Measurements from ENCODE around the gene AMPD1. TPM values are rescaled to one million over a fixed set of nuclear protein-coding genes. Genes with fewer than 3 reads are reported as not detected.

The AMPD1 gene
- total RNA-seq, 2 experiments from 2014 or later, result not detected

DNA sequence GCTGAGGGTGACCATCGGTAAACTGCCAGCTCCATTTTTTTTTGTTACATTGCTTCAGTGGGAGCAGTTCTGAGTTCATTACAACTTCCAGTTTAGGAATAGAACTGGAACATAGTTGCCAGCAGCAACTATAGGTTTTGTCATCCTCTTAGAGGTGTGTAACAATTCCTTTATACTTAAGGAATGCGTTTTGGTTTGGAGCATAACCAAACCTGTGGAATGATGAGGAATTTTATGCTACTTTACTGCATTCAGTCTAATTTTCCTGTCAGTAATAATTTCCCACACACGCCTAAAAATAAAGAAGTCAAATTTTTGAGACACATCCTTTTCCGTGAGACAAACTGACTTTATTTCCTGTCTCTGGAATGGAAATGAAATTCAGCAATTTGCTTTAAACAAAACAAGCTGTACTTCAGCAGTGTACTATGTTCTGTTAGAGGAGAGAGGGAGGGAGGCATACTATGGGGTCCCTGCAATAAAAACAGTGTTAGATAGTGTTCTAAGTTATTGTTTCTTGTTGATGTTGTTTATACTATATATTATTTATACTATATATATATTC is 4.8 kb upstream of the AMPD1 start:
- Mint-ChIP-seq H3K27me3 (peaks cover 10% of the 10 kb centered on the region), H3K4me3 (no peak overlapping the region), H3K27ac (no peak overlapping the region), H3K36me3 (ENCODE audit: low read depth) (peaks cover 2% of the 10 kb centered on the region), H3K4me1 (ENCODE audit: low read depth) (no peaks in the 10 kb centered on the region), H3K9me3 (no peaks in the 10 kb centered on the region)
- Histone ChIP-seq H3K4me1 (ENCODE audit: insufficient read depth, low read length) (no peaks in the 10 kb centered on the region), H3K36me3 (ENCODE audit: insufficient read depth, low read length) (no peaks in the 10 kb centered on the region), H3K9me3 (ENCODE audit: control insufficient read depth in 1 of 2, insufficient read depth in 1 of 2, low read length in 2 of 2) (no peaks in the 10 kb centered on the region), H3K4me3 (ENCODE audit: low read length) (no peak overlapping the region), H3K27ac (ENCODE audit: low read depth in 1 of 2, low read length in 2 of 2) (no peak overlapping the region), H3K27me3 (ENCODE audit: control insufficient read depth in 1 of 2, insufficient read depth in 2 of 2, low read length in 2 of 2) (no peaks in the 10 kb centered on the region)
- no peak for TF ChIP-seq CTCF (IDR thresholded peaks at IDR 0.05)
- ChIA-PET CTCF (no interaction called here), POLR2A (no interaction called here)
- ATAC-seq (ENCODE audit: poor library complexity) (no peak), DNase-seq (no peak)
- intact Hi-C loops (cut with DNase I, micrococcal nuclease), result no loop called here

GRCh38 chr1:114696810-114697209 is 1.5 kb upstream of the AMPD1 start:
- Mint-ChIP-seq H3K4me1 (ENCODE audit: low read depth) (no peaks in the 10 kb centered on the region), H3K36me3 (ENCODE audit: low read depth) (no peaks in the 10 kb centered on the region), H3K4me3 (no peak overlapping the region), H3K27ac (no peak overlapping the region), H3K9me3 (no peaks in the 10 kb centered on the region), H3K27me3 (peaks cover 11% of the 10 kb centered on the region)
- POLR2A ChIA-PET, result no interaction called here
- CTCF ChIA-PET, result no interaction called here
- no peak overlapping the region for H3K4me3 ChIP-seq (ENCODE audit: low read length)
- H3K27me3 ChIP-seq (ENCODE audit: control insufficient read depth in 1 of 2, insufficient read depth in 2 of 2, low read length in 2 of 2), result no peaks in the 10 kb centered on the region
- no peaks in the 10 kb centered on the region for H3K36me3 ChIP-seq (ENCODE audit: insufficient read depth, low read length)
- no peaks in the 10 kb centered on the region for H3K4me1 ChIP-seq (ENCODE audit: insufficient read depth, low read length)
- intact Hi-C loops (cut with DNase I, micrococcal nuclease), result no loop called here
- DNase-seq, result no peak
- no peak for ATAC-seq (ENCODE audit: poor library complexity)
- no peak overlapping the region for H3K27ac ChIP-seq (ENCODE audit: low read depth in 1 of 2, low read length in 2 of 2)
- H3K9me3 ChIP-seq (ENCODE audit: control insufficient read depth in 1 of 2, insufficient read depth in 1 of 2, low read length in 2 of 2), result no peaks in the 10 kb centered on the region
- TF ChIP-seq CTCF (IDR thresholded peaks at IDR 0.05), result no peak

- Histone ChIP-seq H3K27me3 (ENCODE audit: control insufficient read depth in 1 of 2, insufficient read depth in 2 of 2, low read length in 2 of 2) (no peaks in the 10 kb centered on the region), H3K4me3 (ENCODE audit: low read length) (no peak overlapping the region), H3K27ac (ENCODE audit: low read depth in 1 of 2, low read length in 2 of 2) (no peak overlapping the region), H3K4me1 (ENCODE audit: insufficient read depth, low read length) (no peaks in the 10 kb centered on the region), H3K9me3 (ENCODE audit: control insufficient read depth in 1 of 2, insufficient read depth in 1 of 2, low read length in 2 of 2) (no peaks in the 10 kb centered on the region), H3K36me3 (ENCODE audit: insufficient read depth, low read length) (no peaks in the 10 kb centered on the region)
- Mint-ChIP-seq H3K4me1 (ENCODE audit: low read depth) (no peaks in the 10 kb centered on the region), H3K27me3 (peaks cover 25% of the 10 kb centered on the region), H3K36me3 (ENCODE audit: low read depth) (no peaks in the 10 kb centered on the region), H3K4me3 (no peak overlapping the region), H3K9me3 (no peaks in the 10 kb centered on the region), H3K27ac (no peak overlapping the region)
- CTCF ChIA-PET, result interaction anchor here (1.2 kb wide), 1 partner anchor 8 kb away, joined by 4 read pairs; no protein-coding TSS in a partner anchor
- no peak for ATAC-seq (ENCODE audit: poor library complexity)
- TF ChIP-seq CTCF (IDR thresholded peaks at IDR 0.05), result no peak
- POLR2A ChIA-PET, result no interaction called here
- intact Hi-C loops (cut with DNase I, micrococcal nuclease), result no loop called here
- DNase-seq, result no peak
These were observed 621 bp downstream of the AMPD1 start for GRCh38 chr1:114694540-114695310.
